H1 (cell line): Measurements from ENCODE around the gene TP53BP1. TPM values are rescaled to one million over a fixed set of nuclear protein-coding genes. Genes with fewer than 3 reads are reported as not detected.

Experiments used
- CTCF ChIA-PET: fragments of 300-600 bp; sonication (Branson Sonifier 250); formaldehyde crosslinking; loops from one replicate; lab custom pipeline; 2021; ENCODE audit not compliant: partially characterized antibody; lab: Charles Lee
- POLR2A ChIA-PET: fragments of 300-600 bp; sonication (Branson Sonifier 250); formaldehyde crosslinking; loops from one replicate; lab custom pipeline; 2021; ENCODE audit warnings: inconsistent platforms; ENCODE audit not compliant: partially characterized antibody; lab: Charles Lee
- DNase-seq, 2 experiments: peaks; one replicate each; pipeline versions ENCODE4 v3.0.0 to v3.0.0-alpha.2; 2010 to 2022; ENCODE audit warnings: low spot score in 2 of 2, low read depth in 1 of 2, mixed read lengths in 1 of 2
- FAIRE-seq: peaks from 2 replicates; lab custom pipeline; 2011; peaks lifted over from hg19 to GRCh38; lab: Jason Lieb, UNC
- H2AFZ ChIP-seq: 2 replicates; pipeline ENCODE4 v1.8.1; 2012; ENCODE audit warnings: low read length, inconsistent platforms
- H2AK5ac ChIP-seq: 2 replicates; pipeline ENCODE4 v1.6.1; 2013; ENCODE audit warnings: low read depth, low read length
- H2BK120ac ChIP-seq: replicated peaks from 2 replicates; pipeline ENCODE3; 2013; ENCODE audit warnings: low read depth, low read length, inconsistent platforms
- H2BK12ac ChIP-seq: 2 replicates; pipeline ENCODE4 v1.6.1; 2013; ENCODE audit warnings: low read depth, low read length
- H2BK15ac ChIP-seq: 2 replicates; pipeline ENCODE4 v1.6.1; 2013; ENCODE audit warnings: low read length
- H2BK20ac ChIP-seq: 2 replicates; pipeline ENCODE4 v1.6.1; 2013; ENCODE audit warnings: low read length
- H2BK5ac ChIP-seq: 2 replicates; pipeline ENCODE4 v1.6.1; 2013; ENCODE audit warnings: low read depth, low read length
- H3K14ac ChIP-seq: 2 replicates; pipeline ENCODE4 v1.6.1; 2013; ENCODE audit warnings: inconsistent platforms; ENCODE audit not compliant: insufficient read length
- H3K18ac ChIP-seq: 2 replicates; pipeline ENCODE4 v1.6.1; 2013; ENCODE audit warnings: low read length; ENCODE audit errors: extremely low read depth
- H3K23ac ChIP-seq: 2 replicates; pipeline ENCODE4 v1.6.1; 2013; ENCODE audit warnings: inconsistent platforms; ENCODE audit not compliant: insufficient read length
- H3K23me2 ChIP-seq: 2 replicates; pipeline ENCODE4 v1.6.1; 2013; ENCODE audit warnings: low read depth, low read length
- H3K27ac ChIP-seq: 2 replicates; pipeline ENCODE4 v1.6.1; 2011; ENCODE audit warnings: low read depth, low read length, inconsistent platforms
- H3K27me3 ChIP-seq, 4 experiments: replicated peaks in 1 of 4; 1 replicate in 1 of 4; 2 replicates in 3 of 4; pipeline versions ENCODE4 v1.6.1 to v1.8.1; 2011 to 2013; ENCODE audit warnings: low read length in 3 of 4, mild to moderate bottlenecking in 3 of 4, inconsistent platforms in 2 of 4, mixed read lengths in 2 of 4, moderate library complexity in 1 of 4; ENCODE audit not compliant: control insufficient read depth in 3 of 4, insufficient read depth in 3 of 4; ENCODE audit errors: extremely low read depth in 1 of 4
- H3K36me3 ChIP-seq, 4 experiments: 2 replicates each; pipeline versions ENCODE4 v1.6.1 to v1.8.1; 2011 to 2013; ENCODE audit warnings: mild to moderate bottlenecking in 4 of 4, low read length in 3 of 4, moderate library complexity in 2 of 4, control low read depth in 1 of 4, inconsistent platforms in 1 of 4; ENCODE audit not compliant: insufficient read depth in 4 of 4, control insufficient read depth in 2 of 4
- H3K4ac ChIP-seq: replicated peaks from 2 replicates; pipeline ENCODE3; 2013; ENCODE audit warnings: low read length, low read depth, mixed read lengths, inconsistent platforms; ENCODE audit not compliant: insufficient read length
- H3K4me1 ChIP-seq, 4 experiments: replicated peaks in 1 of 4; 1 replicate in 1 of 4; 2 replicates in 3 of 4; pipeline versions ENCODE4 v1.6.1 to v1.8.1; 2011 to 2013; ENCODE audit warnings: low read length in 3 of 4, inconsistent platforms in 2 of 4, mixed read lengths in 1 of 4; ENCODE audit not compliant: insufficient read depth in 4 of 4, control insufficient read depth in 3 of 4
- H3K4me2 ChIP-seq, 2 experiments: 2 replicates each; pipeline versions ENCODE4 v1.6.1 to v1.8.1; 2011 to 2013; ENCODE audit warnings: low read depth in 2 of 2, low read length in 2 of 2, control low read depth in 1 of 2, inconsistent platforms in 1 of 2, mild to moderate bottlenecking in 1 of 2; ENCODE audit not compliant: insufficient read depth in 1 of 2
- H3K4me3 ChIP-seq, 4 experiments: fragments of 200-600, 300-600 bp in 1 of 4; sonication (generic), shearing (Covaris generic), sonication (Bioruptor Twin) in 1 of 4; 2 replicates each; pipeline versions ENCODE4 v1.5.1 to v1.8.1; 2011 to 2016; ENCODE audit warnings: low read length in 4 of 4, low read depth in 3 of 4, control low read depth in 2 of 4, inconsistent platforms in 2 of 4, mild to moderate bottlenecking in 2 of 4, mixed read lengths in 1 of 4, moderate library complexity in 1 of 4; ENCODE audit not compliant: insufficient read depth in 2 of 4; ENCODE audit errors: extremely low read depth in 1 of 4
- H3K56ac ChIP-seq: replicated peaks from 2 replicates; pipeline ENCODE3; 2013; ENCODE audit warnings: low read depth, mild to moderate bottlenecking, mixed read lengths, low read length, inconsistent platforms; ENCODE audit not compliant: insufficient read length
- H3K79me1 ChIP-seq: 2 replicates; pipeline ENCODE4 v1.6.1; 2013; ENCODE audit warnings: low read depth, low read length, control low read depth
- H3K79me2 ChIP-seq, 2 experiments: 2 replicates each; pipeline versions ENCODE4 v1.6.1 to v1.8.1; 2012 to 2013; ENCODE audit warnings: low read length in 2 of 2, mild to moderate bottlenecking in 2 of 2, inconsistent platforms in 1 of 2; ENCODE audit not compliant: insufficient read depth in 2 of 2, control insufficient read depth in 1 of 2
- H3K9ac ChIP-seq, 4 experiments: replicated peaks in 1 of 4; 1 replicate in 1 of 4; 2 replicates in 3 of 4; pipeline versions ENCODE4 v1.6.1 to v1.8.1; 2011 to 2013; ENCODE audit warnings: low read depth in 3 of 4, low read length in 3 of 4, control low read depth in 2 of 4, mild to moderate bottlenecking in 2 of 4, moderate library complexity in 2 of 4, inconsistent platforms in 1 of 4; ENCODE audit errors: extremely low read depth in 1 of 4
- H3K9me3 ChIP-seq, 2 experiments: 2 replicates each; pipeline versions ENCODE4 v1.6.1 to v1.8.1; 2012 to 2013; ENCODE audit warnings: mild to moderate bottlenecking in 2 of 2, moderate library complexity in 2 of 2, control low read depth in 1 of 2, inconsistent platforms in 1 of 2, low read depth in 1 of 2, low read length in 1 of 2, mixed read lengths in 1 of 2; ENCODE audit not compliant: insufficient read depth in 2 of 2
- H4K20me1 ChIP-seq, 2 experiments: replicated peaks in 1 of 2; 2 replicates each; pipeline versions ENCODE3 to v1.8.1; 2011 to 2013; ENCODE audit warnings: inconsistent platforms in 2 of 2, low read length in 2 of 2, mild to moderate bottlenecking in 1 of 2; ENCODE audit not compliant: insufficient read depth in 2 of 2, control insufficient read depth in 1 of 2
- H4K5ac ChIP-seq: 2 replicates; pipeline ENCODE4 v1.6.1; 2013; ENCODE audit warnings: low read length, low read depth, mixed read lengths, inconsistent platforms; ENCODE audit not compliant: insufficient read length
- H4K8ac ChIP-seq: 2 replicates; pipeline ENCODE4 v1.8.0; 2013; ENCODE audit warnings: mild to moderate bottlenecking, moderate library complexity, low read length, inconsistent platforms; ENCODE audit not compliant: insufficient read depth; ENCODE audit errors: extremely low read depth
- H4K91ac ChIP-seq: replicated peaks from 2 replicates; pipeline ENCODE3; 2013; ENCODE audit warnings: low read length, mixed read lengths, inconsistent platforms; ENCODE audit not compliant: insufficient read length
- CBX8 ChIP-seq: fragments of 300-800, 300-1000 bp; sonication (generic); IDR thresholded peaks from 2 replicates; pipeline ENCODE4 v1.7.1; 2016; ENCODE audit warnings: low read depth, low read length, borderline replicate concordance
- JUN ChIP-seq: IDR thresholded peaks from 2 replicates; pipeline ENCODE4 v1.6.1; 2011; ENCODE audit warnings: low read depth, mild to moderate bottlenecking, improper control_type of control experiment, low read length
- POLR2AphosphoS5 ChIP-seq: IDR thresholded peaks from 2 replicates; pipeline ENCODE4 v1.6.1; 2011; ENCODE audit warnings: low read depth, low read length
- WGBS, 2 experiments: shearing (Covaris generic) in 1 of 2; methylation state at CpG; one replicate each; pipeline versions ENCODE4 v1.1.6 to v1.1.7; 2013 to 2015; ENCODE audit warnings: low lambda C conversion rate in 2 of 2, mixed read lengths in 2 of 2, inconsistent platforms in 1 of 2, low coverage in 1 of 2, missing lambda C conversion rate in 1 of 2; ENCODE audit not compliant: insufficient replicate concordance in 2 of 2, insufficient coverage in 1 of 2, insufficient read length in 1 of 2; ENCODE audit errors: extremely low coverage in 1 of 2, missing lambda C conversion rate in 1 of 2; 5-methylcytosine and 5-hydroxymethylcytosine counted together
- polyA plus RNA-seq, 7 experiments: library from polyadenylated mRNA; depleted of rRNA in 3 of 7; stranded (reverse) in 5 of 7; unstranded in 2 of 7; fragments of >200 nt in 5 of 7; fragments of 200-250 nt in 2 of 7; gene quantifications; 1 replicate in 5 of 7; 2 replicates in 1 of 7; 4 replicates in 1 of 7; pipeline versions ENCODE4 v1.2.1 to v1.2.3, GENCODE V29; 2011 to 2013; ENCODE audit warnings: missing spikeins in 2 of 7, mixed read lengths in 2 of 7
- total RNA-seq: library from RNA; stranded (reverse); fragmentation: NEBNext Ultra II Directional; extraction: Animal tissue kit (Norgen Biotek cat#: 25700); gene quantifications from 2 replicates; pipeline ENCODE4 v1.2.1, GENCODE V29; 2021

The TP53BP1 gene
- total and polyA plus RNA-seq, 2 of the 8 experiments (the other 6 are each of a cell fraction or from before 2014, with no cell fraction given), result 34.1 to 63.6 TPM

GRCh38 chr15:43527016-43527801, 34.3 kb upstream of the TP53BP1 start:
- DNase-seq, result no peak
- H3K9ac ChIP-seq, result no peak overlapping the region
- H3K4me2 ChIP-seq, result no peak overlapping the region
- H3K36me3 ChIP-seq, result no peaks in the 10 kb centered on the region
- peaks cover 0 to 12% (median 2%) of the 10 kb centered on the region in 4 experiments; a peak in 4 of 7 replicates for H3K4me1 ChIP-seq
- H2BK5ac ChIP-seq, result no peak overlapping the region
- H2BK120ac ChIP-seq, result no peak overlapping the region
- no peak overlapping the region for H3K27ac ChIP-seq
- H3K4me3 ChIP-seq, result no peak overlapping the region
- H3K56ac ChIP-seq, result no peak overlapping the region
- H3K27me3 ChIP-seq, result peaks cover 0 to 2% (median 0%) of the 10 kb centered on the region in 4 experiments; a peak in 2 of 7 replicates
- H4K5ac ChIP-seq, result no peak overlapping the region
- 100% methylated on average over 6 of the region's 9 CpGs; no CpG with 5 or more reads in 1 of the 2 experiments for WGBS, 2 experiments
- H4K91ac ChIP-seq, result no peak overlapping the region
- no peak for TF ChIP-seq POLR2AphosphoS5
- TF ChIP-seq JUN, result no peak
- TF ChIP-seq CBX8, result no peak
- no peak overlapping the region for H3K23ac ChIP-seq
- no peaks in the 10 kb centered on the region for H3K23me2 ChIP-seq
- no peak for FAIRE-seq
- ChIA-PET CTCF (interaction anchor here (0.5 to 3.9 kb wide), 3 partner anchors 9 to 517 kb away, joined by 3 to 34 read pairs (median 15); partner anchors contain the start of gene MAP1A), POLR2A (interaction anchor here (0.8 to 2.8 kb wide), 6 partner anchors 8 to 98 kb away, joined by 3 to 8 read pairs (median 4); partner anchors contain the start of gene MAP1A)
- H2BK20ac ChIP-seq, result no peak overlapping the region
- H3K14ac ChIP-seq, result no peak overlapping the region
- H3K18ac ChIP-seq, result no peak overlapping the region
- H3K79me2 ChIP-seq, result no peaks in the 10 kb centered on the region
- H3K4ac ChIP-seq, result no peak overlapping the region
- H2BK15ac ChIP-seq, result no peak overlapping the region
- H4K8ac ChIP-seq, result no peak overlapping the region
- no peak overlapping the region for H2AFZ ChIP-seq
- H2BK12ac ChIP-seq, result no peak overlapping the region
- H3K79me1 ChIP-seq, result no peaks in the 10 kb centered on the region
- no peaks in the 10 kb centered on the region for H4K20me1 ChIP-seq
- H3K9me3 ChIP-seq, result no peaks in the 10 kb centered on the region
- H2AK5ac ChIP-seq, result no peak overlapping the region
